ENCODE measurements around the gene BCKDHA. TPM values are rescaled to one million over a fixed set of nuclear protein-coding genes. Genes with fewer than 3 reads are reported as not detected.
A peak's percentile ranks its signal among the peaks of the same experiment; 100 is the strongest.

BCKDHA gene
- total and polyA plus RNA-seq, 2 donors (not counting 3 experiments of a cell fraction or from before 2014, with no cell fraction given), result 16.5 to 50.4 TPM

DNA sequence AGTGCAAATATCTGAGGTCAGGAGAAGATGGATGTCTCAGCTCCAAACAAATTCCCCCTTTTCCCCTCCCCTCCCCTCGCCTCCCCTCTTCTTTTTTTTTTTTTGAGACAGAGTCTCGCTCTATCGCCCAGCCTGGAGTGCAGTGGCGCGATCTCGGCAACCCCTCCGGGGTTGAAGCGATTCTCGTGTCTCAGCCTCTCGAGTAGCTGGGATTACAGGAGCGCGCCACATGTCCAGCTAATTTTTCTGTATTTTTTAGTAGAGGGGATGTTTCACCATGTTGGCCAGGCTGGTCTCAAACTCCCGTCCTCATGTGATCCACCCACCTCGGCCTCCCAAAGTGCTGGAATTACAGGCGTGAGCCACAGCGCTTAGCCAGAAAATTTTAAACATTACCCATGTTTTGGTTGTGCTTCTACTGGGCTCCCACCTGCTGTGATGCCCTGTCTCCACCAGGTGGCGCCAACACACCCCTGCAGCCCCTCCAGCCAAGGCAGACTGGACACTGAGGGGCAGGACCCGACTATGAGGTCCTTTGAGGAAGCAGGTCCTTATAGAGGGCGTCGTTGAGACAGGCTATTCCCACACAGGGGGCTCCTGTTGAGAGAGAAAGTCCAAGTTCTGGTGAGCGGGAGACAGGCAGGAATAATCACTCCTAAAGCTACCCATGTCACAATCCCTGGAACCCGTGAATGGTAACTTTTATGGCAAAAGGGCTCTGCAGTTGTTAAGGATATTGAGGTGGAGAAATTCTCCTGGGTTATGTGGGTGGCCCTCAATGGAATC lies 51.7 kb downstream of the BCKDHA start:
- no peak overlapping the region for H3K9ac ChIP-seq (replicated peaks; ENCODE audit: extremely low read depth, insufficient read depth, low read length)

More for the DNA sequence above, 51.7 kb downstream of the BCKDHA start:
- Histone ChIP-seq H3K27me3 (ENCODE audit: control insufficient read depth in 2 of 2, insufficient read depth in 2 of 2, low read length in 2 of 2) (peaks cover 7% of the 10 kb centered on the region in 2 experiments), H3K9me1 (replicated peaks; ENCODE audit: control insufficient read depth, extremely low read depth, insufficient read depth, low read length) (no peaks in the 10 kb centered on the region), H3K27ac (ENCODE audit: insufficient read depth, low read depth, low read length) (no peak overlapping the region), H4K20me1 (replicated peaks; ENCODE audit: control insufficient read depth, extremely low read depth, insufficient read depth, low read length) (no peaks in the 10 kb centered on the region), H3K4me2 (ENCODE audit: insufficient read depth, low read length) (peak overlapping the region; percentile 64), H2AFZ (ENCODE audit: low read depth, low read length) (peak overlapping the region; percentile 45), H3K79me2 (ENCODE audit: control insufficient read depth, insufficient read depth, low read length) (no peaks in the 10 kb centered on the region), H3K4me3 (replicated peaks in 1 of 3; ENCODE audit: insufficient read depth in 1 of 3, low read depth in 1 of 3, low read length in 3 of 3) (peak overlapping the region in 2 of 3 experiments; percentile 10 to 30), H3K9me3 (replicated peaks; ENCODE audit: control insufficient read depth, insufficient read depth, low read length) (no peaks in the 10 kb centered on the region), H3K36me3 (ENCODE audit: control insufficient read depth in 2 of 2, extremely low read depth in 1 of 2, insufficient read depth in 2 of 2, low read length in 2 of 2) (peaks cover under 1% of the 10 kb centered on the region in 2 experiments), H3K4me1 (ENCODE audit: control insufficient read depth, extremely low read depth, insufficient read depth, low read length) (no peaks in the 10 kb centered on the region)
- FAIRE-seq (peak; percentile 97), DNase-seq (ENCODE audit: low read depth, low spot score) (peak; percentile 84)
- TF ChIP-seq POLR2A (IDR thresholded peaks at IDR 0.05; ENCODE audit: low read depth, low read length), result no peak
- TF ChIP-seq, protein P1, sequence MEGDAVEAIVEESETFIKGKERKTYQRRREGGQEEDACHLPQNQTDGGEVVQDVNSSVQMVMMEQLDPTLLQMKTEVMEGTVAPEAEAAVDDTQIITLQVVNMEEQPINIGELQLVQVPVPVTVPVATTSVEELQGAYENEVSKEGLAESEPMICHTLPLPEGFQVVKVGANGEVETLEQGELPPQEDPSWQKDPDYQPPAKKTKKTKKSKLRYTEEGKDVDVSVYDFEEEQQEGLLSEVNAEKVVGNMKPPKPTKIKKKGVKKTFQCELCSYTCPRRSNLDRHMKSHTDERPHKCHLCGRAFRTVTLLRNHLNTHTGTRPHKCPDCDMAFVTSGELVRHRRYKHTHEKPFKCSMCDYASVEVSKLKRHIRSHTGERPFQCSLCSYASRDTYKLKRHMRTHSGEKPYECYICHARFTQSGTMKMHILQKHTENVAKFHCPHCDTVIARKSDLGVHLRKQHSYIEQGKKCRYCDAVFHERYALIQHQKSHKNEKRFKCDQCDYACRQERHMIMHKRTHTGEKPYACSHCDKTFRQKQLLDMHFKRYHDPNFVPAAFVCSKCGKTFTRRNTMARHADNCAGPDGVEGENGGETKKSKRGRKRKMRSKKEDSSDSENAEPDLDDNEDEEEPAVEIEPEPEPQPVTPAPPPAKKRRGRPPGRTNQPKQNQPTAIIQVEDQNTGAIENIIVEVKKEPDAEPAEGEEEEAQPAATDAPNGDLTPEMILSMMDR (IDR thresholded peaks at IDR 0.05; ENCODE audit: extremely low read depth in 1 of 2, insufficient read depth in 1 of 2, low read depth in 1 of 2, low read length in 2 of 2), result peak; percentile 85 to 95
- dilution Hi-C loops (cut with MboI; ENCODE audit: extremely low pct_ligation_motif_present, low sequenced_read_pairs) (no loop called here), intact Hi-C loops (cut with micrococcal nuclease) (loop anchor here (1.0 kb wide), 5 partner anchors 30 to 146 kb away; no protein-coding TSS in a partner anchor)
- POLR2A ChIA-PET, result interaction anchor here (1.9 to 2.0 kb wide), 2 partner anchors 10 to 82 kb away, joined by 6 to 8 read pairs; partner anchors contain the start of gene DMAC2
- no TSS peak for BruUV-seq (replicated peaks)
- CTCF ChIA-PET, result interaction anchor here (0.7 to 8.9 kb wide), 30 partner anchors 8 to 245 kb away, joined by 3 to 343 read pairs (median 6); partner anchors contain the start of gene DMAC2

Measured in endothelial cell of umbilical vein (primary cell).